Endothelial cell of umbilical vein (primary cell): Measurements from ENCODE around the gene PUS1. TPM values are rescaled to one million over a fixed set of nuclear protein-coding genes. Genes with fewer than 3 reads are reported as not detected.
A peak's percentile ranks its signal among the peaks of the same experiment; 100 is the strongest.
"Not testable (repeated sequence)": the region's sequence is repeated elsewhere in the genome, so short reads cannot be mapped to it uniquely, and the experiment has no call there.

Experiments
- BruUV-seq: library from RNA; stranded (reverse); fragments of 400-500 nt; replicated peaks from 2 replicates; lab custom pipeline; 2021; lab: Mats Ljungman, UMichigan
- CTCF ChIA-PET: fragments of 300-600, 350-600 bp; sonication (Branson Sonifier 250); formaldehyde crosslinking; loops from one replicate; lab custom pipeline; 2021; ENCODE audit warnings: antibody characterized with exemption, inconsistent platforms; lab: Charles Lee
- POLR2A ChIA-PET: fragments of 300-600, 350-600 bp; sonication (Branson Sonifier 250); formaldehyde crosslinking; loops from one replicate; lab custom pipeline; 2021; ENCODE audit warnings: antibody characterized with exemption, inconsistent platforms; lab: Charles Lee
- DNase-seq: peaks from one replicate; pipeline ENCODE4 v3.0.0-alpha.2; 2011; ENCODE audit warnings: low read depth, low spot score
- FAIRE-seq: peaks from 2 replicates; lab custom pipeline; 2011; peaks lifted over from hg19 to GRCh38; lab: Jason Lieb, UNC
- H2AFZ ChIP-seq: 2 replicates; pipeline ENCODE4 v1.6.0; 2012; ENCODE audit warnings: low read depth, low read length, control low read depth, inconsistent platforms
- H3K27ac ChIP-seq: 2 replicates; pipeline ENCODE4 v1.5.1; 2011; ENCODE audit warnings: low read depth, mild to moderate bottlenecking, control low read depth, low read length, moderate library complexity; ENCODE audit not compliant: insufficient read depth
- H3K27me3 ChIP-seq, 2 experiments: 2 replicates each; pipeline versions ENCODE4 v1.6.0 to v1.6.1; 2011; ENCODE audit warnings: low read length in 2 of 2, mixed read lengths in 1 of 2; ENCODE audit not compliant: control insufficient read depth in 2 of 2, insufficient read depth in 2 of 2
- H3K36me3 ChIP-seq, 2 experiments: 2 replicates in 1 of 2; 3 replicates in 1 of 2; pipeline ENCODE4 v1.5.1; 2011; ENCODE audit warnings: low read length in 2 of 2, mild to moderate bottlenecking in 1 of 2, moderate library complexity in 1 of 2; ENCODE audit not compliant: control insufficient read depth in 2 of 2, insufficient read depth in 2 of 2; ENCODE audit errors: extremely low read depth in 1 of 2
- H3K4me1 ChIP-seq: 3 replicates; pipeline ENCODE4 v1.5.1; 2011; ENCODE audit warnings: mild to moderate bottlenecking, low read length; ENCODE audit not compliant: control insufficient read depth, insufficient read depth; ENCODE audit errors: extremely low read depth
- H3K4me2 ChIP-seq: 2 replicates; pipeline ENCODE4 v1.6.1; 2011; ENCODE audit warnings: low read length, control low read depth, mixed read lengths; ENCODE audit not compliant: insufficient read depth
- H3K4me3 ChIP-seq, 3 experiments: fragments of 200-600 bp in 1 of 3; sonication (generic), shearing (Covaris generic) in 1 of 3; replicated peaks in 1 of 3; 2 replicates each; pipeline ENCODE4 v1.5.1; 2011 to 2016; ENCODE audit warnings: control low read depth in 3 of 3, low read length in 3 of 3, mild to moderate bottlenecking in 2 of 3, inconsistent platforms in 1 of 3, low read depth in 1 of 3, moderate library complexity in 1 of 3; ENCODE audit not compliant: insufficient read depth in 1 of 3
- H3K79me2 ChIP-seq: 2 replicates; pipeline ENCODE4 v1.6.0; 2012; ENCODE audit warnings: low read length, inconsistent platforms; ENCODE audit not compliant: control insufficient read depth, insufficient read depth
- H3K9ac ChIP-seq: replicated peaks from 2 replicates; pipeline ENCODE3; 2011; ENCODE audit warnings: low read length, control low read depth; ENCODE audit not compliant: insufficient read depth; ENCODE audit errors: extremely low read depth
- H3K9me1 ChIP-seq: replicated peaks from 3 replicates; pipeline ENCODE4 v1.6.0; 2011; ENCODE audit warnings: mild to moderate bottlenecking, low read length; ENCODE audit not compliant: control insufficient read depth, insufficient read depth; ENCODE audit errors: extremely low read depth
- H3K9me3 ChIP-seq: replicated peaks from 2 replicates; pipeline ENCODE4 v1.5.1; 2012; ENCODE audit warnings: low read length, inconsistent platforms; ENCODE audit not compliant: control insufficient read depth, insufficient read depth
- H4K20me1 ChIP-seq: replicated peaks from 2 replicates; pipeline ENCODE3; 2011; ENCODE audit warnings: mild to moderate bottlenecking, low read length; ENCODE audit not compliant: control insufficient read depth, insufficient read depth; ENCODE audit errors: extremely low read depth
- CTCF ChIP-seq, 2 donors: IDR thresholded peaks; 1 replicate in 1 of 2; 2 replicates in 1 of 2; pipeline ENCODE4 v1.5.1; 2011; ENCODE audit warnings: low read length in 2 of 2, mild to moderate bottlenecking in 2 of 2, moderate library complexity in 2 of 2, control low read depth in 1 of 2, inconsistent platforms in 1 of 2, low read depth in 1 of 2; ENCODE audit not compliant: insufficient read depth in 1 of 2; ENCODE audit errors: extremely low read depth in 1 of 2
- EZH2 ChIP-seq: IDR thresholded peaks from 2 replicates; pipeline ENCODE4 v1.6.1; 2012; ENCODE audit warnings: borderline replicate concordance, low read depth, mild to moderate bottlenecking, moderate library complexity, low read length, inconsistent platforms; ENCODE audit not compliant: severe bottlenecking
- FOS ChIP-seq: IDR thresholded peaks from 2 replicates; pipeline ENCODE4 v1.6.1; 2011; ENCODE audit warnings: mild to moderate bottlenecking, low read length, moderate library complexity, borderline replicate concordance; ENCODE audit not compliant: insufficient read depth
- GATA2 ChIP-seq: IDR thresholded peaks from 2 replicates; pipeline ENCODE4 v1.7.0; 2011; ENCODE audit warnings: low read depth, mild to moderate bottlenecking, moderate library complexity, mixed read lengths, low read length; ENCODE audit not compliant: insufficient read length, insufficient read depth
- JUN ChIP-seq: IDR thresholded peaks from 2 replicates; pipeline ENCODE4 v1.6.1; 2011; ENCODE audit warnings: borderline replicate concordance, low read depth; ENCODE audit not compliant: insufficient read length, insufficient read depth
- MAX ChIP-seq: IDR thresholded peaks from 2 replicates; pipeline ENCODE4 v1.6.1; 2011; ENCODE audit not compliant: insufficient read depth, insufficient read length
- MYC ChIP-seq: IDR thresholded peaks from one replicate; pipeline ENCODE4 v1.6.1; 2011; ENCODE audit warnings: mild to moderate bottlenecking, low read depth, low read length
- POLR2A ChIP-seq: IDR thresholded peaks from 2 replicates; pipeline ENCODE4 v1.6.1; 2012; ENCODE audit warnings: low read depth, mild to moderate bottlenecking, control low read depth, low read length
- POLR2AphosphoS5 ChIP-seq: IDR thresholded peaks from 2 replicates; pipeline ENCODE4 v1.6.1; 2012; ENCODE audit warnings: low read depth, mild to moderate bottlenecking, control low read depth, low read length, moderate library complexity; ENCODE audit not compliant: insufficient read depth
- dilution Hi-C: fragments of 300-500 bp; cut with MboI; formaldehyde crosslinking; loops from one replicate; pipeline ENCODE4 v1.15.0; 2019; ENCODE audit warnings: low sequenced_read_pairs; ENCODE audit not compliant: extremely low pct_ligation_motif_present
- intact Hi-C: fragments of 100-400 bp; cut with micrococcal nuclease; formaldehyde crosslinking; loops from one replicate; pipeline ENCODE4 v1.10.0; 2022
- polyA plus RNA-seq, 4 experiments: library from polyadenylated mRNA; depleted of rRNA in 3 of 4; stranded (reverse) in 3 of 4; unstranded in 1 of 4; fragments of >200 nt; gene quantifications; 2 replicates each; pipeline versions ENCODE4 v1.2.1 to v1.2.3, GENCODE V29; 2011 to 2012; ENCODE audit warnings: missing spikeins in 1 of 4
- total RNA-seq: library from RNA; stranded (reverse); gene quantifications from 2 replicates; pipeline ENCODE4 v1.2.3, GENCODE V29; 2021

PUS1 gene
- total and polyA plus RNA-seq, 2 donors (not counting 3 experiments of a cell fraction or from before 2014, with no cell fraction given) = 33.9 to 52.2 TPM

GRCh38 chr12:131948166-131948712 is 19.2 kb downstream of the PUS1 start:
- Histone ChIP-seq H3K9me3 (no peaks in the 10 kb centered on the region), H4K20me1 (no peaks in the 10 kb centered on the region), H3K9ac (no peak overlapping the region), H3K4me3 (no peak overlapping the region), H3K9me1 (no peaks in the 10 kb centered on the region), H3K36me3 (peaks cover 0 to 8% of the 10 kb centered on the region in 2 experiments), H2AFZ (no peak overlapping the region), H3K79me2 (peaks cover 29% of the 10 kb centered on the region), H3K27me3 (no peaks in the 10 kb centered on the region), H3K4me2 (no peak overlapping the region), H3K4me1 (peaks cover 5% of the 10 kb centered on the region), H3K27ac (no peak overlapping the region)
- no peak for TF ChIP-seq JUN
- no peak for TF ChIP-seq POLR2A
- TF ChIP-seq EZH2 = no peak
- no peak for TF ChIP-seq CTCF (IDR thresholded peaks at IDR 0.05; ENCODE audit: extremely low read depth in 1 of 2, insufficient read depth in 1 of 2, low read depth in 1 of 2, low read length in 2 of 2)
- no peak for TF ChIP-seq FOS
- no peak for TF ChIP-seq MAX
- TF ChIP-seq GATA2 = no peak
- no peak for TF ChIP-seq POLR2AphosphoS5
- TF ChIP-seq MYC = no peak
- no TSS peak for BruUV-seq
- intact Hi-C loops (loop anchor here (2.0 to 5.0 kb wide), 3 partner anchors 117 to 1076 kb away; partner anchors contain the start of genes RAN and SFSWAP), dilution Hi-C loops (no loop called here)
- POLR2A ChIA-PET = no interaction called here
- CTCF ChIA-PET = no interaction called here
- FAIRE-seq (no peak), DNase-seq (no peak)

- H3K36me3 ChIP-seq, H3K9me1 ChIP-seq, H3K9ac ChIP-seq, H3K4me1 ChIP-seq, BruUV-seq, H3K9me3 ChIP-seq, POLR2A ChIA-PET, dilution Hi-C loops, H3K27me3 ChIP-seq, H4K20me1 ChIP-seq: not testable (repeated sequence)
- peak; percentile 8 for FAIRE-seq
- CTCF ChIA-PET = interaction anchor here (1.0 to 1.5 kb wide), 4 partner anchors 13 to 113 kb away, joined by 4 to 6 read pairs (median 4); no protein-coding TSS in a partner anchor
- Histone ChIP-seq H3K79me2 (peaks cover 36% of the 10 kb centered on the region), H2AFZ (peak overlapping the region; percentile 96), H3K4me3 (peak overlapping the region in 1 of 3 experiments; percentile 50), H3K4me2 (peak overlapping the region; percentile 9), H3K27ac (peak overlapping the region; percentile 41)
- intact Hi-C loops = loop anchor here (1.0 to 5.0 kb wide), 7 partner anchors 20 to 1077 kb away; partner anchors contain the start of genes PUS1, RAN and SFSWAP
- peak; percentile 20 for DNase-seq
These were observed 19.8 kb downstream of the PUS1 start for GRCh38 chr12:131948713-131949430.
